T-helper 1 cell treated with Interleukin-12 subunit alpha and Interleukin-12 subunit beta and Interleukin-4 antibody, amounts not matched to agents 30 ng/mL and 1 ng/mL, for 36 hours (primary cell): ENCODE data around the gene ACO2. TPM values are rescaled to one million over a fixed set of nuclear protein-coding genes. Genes with fewer than 3 reads are reported as not detected.

Experiments
- intact Hi-C: fragments of 100-400 bp; cut with micrococcal nuclease; formaldehyde crosslinking; loops from one replicate; pipeline ENCODE4 v1.15.1; 2024
- total RNA-seq: library from RNA; stranded (reverse); gene quantifications from 2 replicates; pipeline ENCODE4 v1.2.3, GENCODE V29; 2022

Gene ACO2
- total RNA-seq, 1 donor from 2014 or later = 90.1 TPM

- intact Hi-C loops = no loop called here
Measured at GRCh38 chr22:41518048-41518347, 49.1 kb downstream of the ACO2 start.

- intact Hi-C loops = no loop called here
Measured at GRCh38 chr22:41521126-41521525, 52.2 kb downstream of the ACO2 start.

- intact Hi-C loops = no loop called here
Measured at GRCh38 chr22:41522813-41523212, 53.9 kb downstream of the ACO2 start.

- intact Hi-C loops = no loop called here
Measured at GRCh38 chr22:41523464-41524221, 54.7 kb downstream of the ACO2 start.

- intact Hi-C loops = no loop called here
Measured at GRCh38 chr22:41524251-41524661, 55.3 kb downstream of the ACO2 start.

DNA sequence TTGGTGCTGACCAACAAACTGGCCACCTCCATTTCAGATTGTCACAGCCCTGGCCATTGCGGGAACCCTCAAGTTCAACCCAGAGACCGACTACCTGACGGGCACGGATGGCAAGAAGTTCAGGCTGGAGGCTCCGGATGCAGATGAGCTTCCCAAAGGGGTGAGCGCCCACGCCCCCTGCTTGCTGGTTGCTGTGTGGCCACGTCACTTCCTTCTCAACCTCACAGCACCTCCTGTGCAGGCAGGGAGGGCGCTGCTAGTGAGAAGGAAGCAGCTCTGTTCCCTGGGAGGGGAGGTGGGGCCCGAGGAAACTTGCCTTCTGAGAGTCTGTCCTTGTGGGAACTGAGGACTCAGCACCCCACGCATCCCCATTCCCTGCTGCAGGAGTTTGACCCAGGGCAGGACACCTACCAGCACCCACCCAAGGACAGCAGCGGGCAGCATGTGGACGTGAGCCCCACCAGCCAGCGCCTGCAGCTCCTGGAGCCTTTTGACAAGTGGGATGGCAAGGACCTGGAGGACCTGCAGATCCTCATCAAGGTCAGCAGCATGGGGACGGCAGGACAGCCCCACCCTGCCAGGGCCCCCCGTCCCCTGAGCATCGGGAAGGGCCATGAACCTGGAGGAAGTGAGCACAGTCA is 56.0 kb downstream of the ACO2 start:
- intact Hi-C loops = loop anchor here (5.0 kb wide), 2 partner anchors 58 to 238 kb away; partner anchors contain the start of genes ACO2, PHF5A and RANGAP1

- intact Hi-C loops = loop anchor here (1.0 to 5.0 kb wide), 3 partner anchors 58 to 238 kb away; partner anchors contain the start of genes ACO2, PHF5A and RANGAP1
Measured at GRCh38 chr22:41525450-41526225, 56.7 kb downstream of the ACO2 start.

GRCh38 chr22:41526226-41526829 is 57.4 kb downstream of the ACO2 start:
- intact Hi-C loops = loop anchor here (1.0 to 5.0 kb wide), 3 partner anchors 59 to 239 kb away; partner anchors contain the start of genes ACO2, PHF5A and RANGAP1

GRCh38 chr22:41526830-41527799 is 58.2 kb downstream of the ACO2 start:
- intact Hi-C loops = loop anchor here (1.0 to 5.0 kb wide), 3 partner anchors 60 to 240 kb away; partner anchors contain the start of genes ACO2, PHF5A and RANGAP1

DNA sequence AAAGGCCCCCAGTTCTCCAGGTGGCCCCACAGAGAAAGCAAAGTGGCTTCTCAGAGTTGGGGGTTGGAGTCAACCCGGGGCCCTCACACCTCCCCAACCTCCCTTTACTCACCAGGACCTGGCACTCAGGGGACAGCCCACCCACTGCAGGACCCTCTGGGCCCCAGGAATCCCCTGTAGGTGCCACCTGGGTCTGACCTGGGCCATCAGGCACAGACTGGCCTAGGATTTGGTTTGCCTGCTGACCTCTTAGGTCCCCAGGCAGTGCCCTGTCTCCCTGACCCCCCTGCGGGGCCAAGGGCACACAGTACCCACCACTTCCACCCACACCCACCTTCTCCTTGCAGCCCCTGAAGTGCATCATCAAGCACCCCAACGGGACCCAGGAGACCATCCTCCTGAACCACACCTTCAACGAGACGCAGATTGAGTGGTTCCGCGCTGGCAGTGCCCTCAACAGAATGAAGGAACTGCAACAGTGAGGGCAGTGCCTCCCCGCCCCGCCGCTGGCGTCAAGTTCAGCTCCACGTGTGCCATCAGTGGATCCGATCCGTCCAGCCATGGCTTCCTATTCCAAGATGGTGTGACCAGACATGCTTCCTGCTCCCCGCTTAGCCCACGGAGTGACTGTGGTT is 59.3 kb downstream of the ACO2 start:
- intact Hi-C loops = loop anchor here (5.0 kb wide), 2 partner anchors 61 to 241 kb away; partner anchors contain the start of genes ACO2, PHF5A and RANGAP1

- intact Hi-C loops = loop anchor here (5.0 kb wide), 2 partner anchors 62 to 242 kb away; partner anchors contain the start of genes ACO2, PHF5A and RANGAP1
Measured at GRCh38 chr22:41528938-41529561, 60.1 kb downstream of the ACO2 start.

GRCh38 chr22:41530890-41531714 is 62.2 kb downstream of the ACO2 start:
- intact Hi-C loops = no loop called here

- intact Hi-C loops = no loop called here
Measured at GRCh38 chr22:41531715-41532477, 63.0 kb downstream of the ACO2 start.

- intact Hi-C loops = loop anchor here (1.0 kb wide), 1 partner anchor 130 kb away; no protein-coding TSS in a partner anchor
Measured at GRCh38 chr22:41532908-41533825, 64.2 kb downstream of the ACO2 start.

GRCh38 chr22:41534219-41534618 is 65.3 kb downstream of the ACO2 start:
- intact Hi-C loops = no loop called here

GRCh38 chr22:41535244-41535643 is 66.3 kb downstream of the ACO2 start:
- intact Hi-C loops = no loop called here
